GM12873 (cell line): ENCODE results near the gene POLR1G.
A peak's percentile ranks its signal among the peaks of the same experiment; 100 is the strongest.

Source experiments
- CTCF ChIP-seq: IDR thresholded peaks from 2 replicates; pipeline ENCODE4 v1.5.1; 2012; ENCODE audit warnings: low read depth, mild to moderate bottlenecking, moderate library complexity, low read length, control low read depth; ENCODE audit not compliant: insufficient read depth; ENCODE audit errors: missing control alignments

The POLR1G gene

GRCh38 chr19:45402298-45403061 is 4.0 kb upstream of the POLR1G start:
- TF ChIP-seq CTCF = peak; percentile 68

GRCh38 chr19:45403272-45403671 is 3.2 kb upstream of the POLR1G start:
- TF ChIP-seq CTCF = no peak

GRCh38 chr19:45403781-45404556 is 2.5 kb upstream of the POLR1G start:
- TF ChIP-seq CTCF = peak; percentile 82

- no peak for TF ChIP-seq CTCF
Observed at GRCh38 chr19:45404557-45405434, 1.6 kb upstream of the POLR1G start, which contains the start of gene PPP1R13L. TSS of gene PPP1R13L (minus strand) at chr19:45405069. CDS start at chr19:45398318, 6,751 bp downstream.

GRCh38 chr19:45405435-45406225 is 814 bp upstream of the POLR1G start:
- no peak for TF ChIP-seq CTCF

GRCh38 chr19:45407091-45407375 is 589 bp downstream of the POLR1G start:
- TF ChIP-seq CTCF = no peak
